HepG2 (cell line): ENCODE results near the gene BOLA2B. TPM values are rescaled to one million over a fixed set of nuclear protein-coding genes. Genes with fewer than 3 reads are reported as not detected.

Experiments
- polyA plus RNA-seq, 8 experiments: library from polyadenylated mRNA; depleted of rRNA in 3 of 8; stranded (reverse) in 7 of 8; unstranded in 1 of 8; fragments of >200 nt; fragmentation: Illumina TruSeq in 4 of 8; extraction: Trizol in 4 of 8; gene quantifications; 2 replicates each; pipeline versions ENCODE4 v1.2.1 to v1.2.3, GENCODE V29; 2011 to 2016; ENCODE audit warnings: low read depth in 4 of 8, missing spikeins in 1 of 8, mixed read lengths in 1 of 8; ENCODE audit not compliant: insufficient read depth in 1 of 8
- small RNA-seq, 3 experiments: library from RNA; depleted of rRNA; stranded (forward); fragments of <200 nt; gene quantifications; one replicate each; pipeline ENCODE3, GENCODE V24; 2012; ENCODE audit warnings: low read depth in 2 of 3, low replicate concordance in 1 of 3; ENCODE audit not compliant: insufficient read length in 3 of 3, insufficient read depth in 2 of 3
- total RNA-seq, 5 experiments: library from RNA; depleted of rRNA; stranded (reverse); fragments of >200 nt; fragmentation: Illumina TruSeq; extraction: Trizol; gene quantifications; 2 replicates each; pipeline ENCODE4 v1.2.3, GENCODE V29; 2016; ENCODE audit warnings: low read depth in 1 of 5

The BOLA2B gene
- total and polyA plus RNA-seq, 2 of the 13 experiments (the other 11 are each of a cell fraction or from before 2014, with no cell fraction given), result 63.8 to 295 TPM

Small RNA genes within 50 kb of the gene (small RNA-seq; reads per million reads assigned to genes)
- 0 reads per million in 3 experiments for gene AC106782.4

Other genes with a start within 250 kb of the BOLA2B start
- gene TMEM219, start 231.6 kb downstream of the BOLA2B start, total RNA-seq (2016; rRNA removed; fragmentation: Illumina TruSeq; extraction: Trizol), result 64.5 and 105 TPM in 2 replicates
- gene TMEM219, start 231.6 kb downstream of the BOLA2B start, polyA plus RNA-seq (2011; rRNA removed), result 115 and 151 TPM in 2 replicates
- 27.6 and 43.2 TPM in 2 replicates for gene TAOK2, start 219.8 kb downstream of the BOLA2B start, total RNA-seq (2016; rRNA removed; fragmentation: Illumina TruSeq; extraction: Trizol)
- 17.4 and 24.8 TPM in 2 replicates for gene TAOK2, start 219.8 kb downstream of the BOLA2B start, polyA plus RNA-seq (2011; rRNA removed)
- 17.2 and 17.3 TPM in 2 replicates for gene HIRIP3, start 198.0 kb downstream of the BOLA2B start, total RNA-seq (2016; rRNA removed; fragmentation: Illumina TruSeq; extraction: Trizol)
- gene HIRIP3, start 198.0 kb downstream of the BOLA2B start, polyA plus RNA-seq (2011; rRNA removed), result 12.6 and 16.3 TPM in 2 replicates
- gene INO80E, start 197.4 kb downstream of the BOLA2B start, total RNA-seq (2016; rRNA removed; fragmentation: Illumina TruSeq; extraction: Trizol), result 39.5 and 45.6 TPM in 2 replicates
- gene INO80E, start 197.4 kb downstream of the BOLA2B start, polyA plus RNA-seq (2011; rRNA removed), result 25.8 and 28.4 TPM in 2 replicates
- 0.15 and 0.21 TPM in 2 replicates for gene DOC2A, start 182.6 kb downstream of the BOLA2B start, total RNA-seq (2016; rRNA removed; fragmentation: Illumina TruSeq; extraction: Trizol)
- gene DOC2A, start 182.6 kb downstream of the BOLA2B start, polyA plus RNA-seq (2011; rRNA removed), result 0.55 and 1.4 TPM in 2 replicates
- not detected in 2 replicates for gene C16orf92, start 170.5 kb downstream of the BOLA2B start, total RNA-seq (2016; rRNA removed; fragmentation: Illumina TruSeq; extraction: Trizol)
- gene C16orf92, start 170.5 kb downstream of the BOLA2B start, polyA plus RNA-seq (2011; rRNA removed), result not detected in 2 replicates
- gene TLCD3B, start 162.4 kb downstream of the BOLA2B start, total RNA-seq (2016; rRNA removed; fragmentation: Illumina TruSeq; extraction: Trizol), result not detected in 2 replicates
- gene TLCD3B, start 162.4 kb downstream of the BOLA2B start, polyA plus RNA-seq (2011; rRNA removed), result 0.24 TPM in 1 of 2 replicates, not detected in the other
- 925 and 999 TPM in 2 replicates for gene ALDOA, start 127.9 kb downstream of the BOLA2B start, total RNA-seq (2016; rRNA removed; fragmentation: Illumina TruSeq; extraction: Trizol)
- 1,884 and 1,912 TPM in 2 replicates for gene ALDOA, start 127.9 kb downstream of the BOLA2B start, polyA plus RNA-seq (2011; rRNA removed)
- gene PPP4C, start 117.7 kb downstream of the BOLA2B start, total RNA-seq (2016; rRNA removed; fragmentation: Illumina TruSeq; extraction: Trizol), result 176 and 177 TPM in 2 replicates
- 220 and 272 TPM in 2 replicates for gene PPP4C, start 117.7 kb downstream of the BOLA2B start, polyA plus RNA-seq (2011; rRNA removed)
- gene TBX6, start 101.7 kb downstream of the BOLA2B start, total RNA-seq (2016; rRNA removed; fragmentation: Illumina TruSeq; extraction: Trizol), result 0.24 TPM in 1 of 2 replicates, not detected in the other
- gene TBX6, start 101.7 kb downstream of the BOLA2B start, polyA plus RNA-seq (2011; rRNA removed), result 0.42 and 0.51 TPM in 2 replicates
- 4.8 and 5.4 TPM in 2 replicates for gene YPEL3, start 97.5 kb downstream of the BOLA2B start, total RNA-seq (2016; rRNA removed; fragmentation: Illumina TruSeq; extraction: Trizol)
- 47.0 and 63.6 TPM in 2 replicates for gene YPEL3, start 97.5 kb downstream of the BOLA2B start, polyA plus RNA-seq (2011; rRNA removed)
- 14.3 and 20.6 TPM in 2 replicates for gene GDPD3, start 80.1 kb downstream of the BOLA2B start, total RNA-seq (2016; rRNA removed; fragmentation: Illumina TruSeq; extraction: Trizol)
- gene GDPD3, start 80.1 kb downstream of the BOLA2B start, polyA plus RNA-seq (2011; rRNA removed), result 18.7 and 21.2 TPM in 2 replicates
- gene MAPK3, start 70.4 kb downstream of the BOLA2B start, total RNA-seq (2016; rRNA removed; fragmentation: Illumina TruSeq; extraction: Trizol), result 27.7 and 32.5 TPM in 2 replicates
- 168 and 206 TPM in 2 replicates for gene MAPK3, start 70.4 kb downstream of the BOLA2B start, polyA plus RNA-seq (2011; rRNA removed)
- 5.4 and 6.5 TPM in 2 replicates for gene CORO1A, start 10.1 kb downstream of the BOLA2B start, total RNA-seq (2016; rRNA removed; fragmentation: Illumina TruSeq; extraction: Trizol)
- 9.5 and 12.9 TPM in 2 replicates for gene CORO1A, start 10.1 kb downstream of the BOLA2B start, polyA plus RNA-seq (2011; rRNA removed)
- gene SLX1A, start 209 bp upstream of the BOLA2B start, total RNA-seq (2016; rRNA removed; fragmentation: Illumina TruSeq; extraction: Trizol), result 13.4 and 37.1 TPM in 2 replicates
- 9.1 and 12.0 TPM in 2 replicates for gene SLX1A, start 209 bp upstream of the BOLA2B start, polyA plus RNA-seq (2011; rRNA removed)
- 20.7 and 28.3 TPM in 2 replicates for gene SULT1A3, start 5.6 kb upstream of the BOLA2B start, total RNA-seq (2016; rRNA removed; fragmentation: Illumina TruSeq; extraction: Trizol)
- gene SULT1A3, start 5.6 kb upstream of the BOLA2B start, polyA plus RNA-seq (2011; rRNA removed), result 15.4 and 21.0 TPM in 2 replicates
- gene NPIPB13, start 54.8 kb upstream of the BOLA2B start, total RNA-seq (2016; rRNA removed; fragmentation: Illumina TruSeq; extraction: Trizol), result 1.00 and 1.3 TPM in 2 replicates
- 2.7 and 4.4 TPM in 2 replicates for gene NPIPB13, start 54.8 kb upstream of the BOLA2B start, polyA plus RNA-seq (2011; rRNA removed)
- 54.6 and 69.9 TPM in 2 replicates for gene CD2BP2, start 161.6 kb upstream of the BOLA2B start, total RNA-seq (2016; rRNA removed; fragmentation: Illumina TruSeq; extraction: Trizol)
- gene CD2BP2, start 161.6 kb upstream of the BOLA2B start, polyA plus RNA-seq (2011; rRNA removed), result 24.9 and 27.3 TPM in 2 replicates
- 20.8 and 24.8 TPM in 2 replicates for gene TBC1D10B, start 176.8 kb upstream of the BOLA2B start, total RNA-seq (2016; rRNA removed; fragmentation: Illumina TruSeq; extraction: Trizol)
- gene TBC1D10B, start 176.8 kb upstream of the BOLA2B start, polyA plus RNA-seq (2011; rRNA removed), result 15.7 and 16.4 TPM in 2 replicates
- gene MYL11, start 181.1 kb upstream of the BOLA2B start, total RNA-seq (2016; rRNA removed; fragmentation: Illumina TruSeq; extraction: Trizol), result not detected in 2 replicates
- not detected in 2 replicates for gene MYL11, start 181.1 kb upstream of the BOLA2B start, polyA plus RNA-seq (2011; rRNA removed)
- 0.18 and 0.27 TPM in 2 replicates for gene SEPTIN1, start 188.9 kb upstream of the BOLA2B start, total RNA-seq (2016; rRNA removed; fragmentation: Illumina TruSeq; extraction: Trizol)
- 0.67 and 0.94 TPM in 2 replicates for gene SEPTIN1, start 188.9 kb upstream of the BOLA2B start, polyA plus RNA-seq (2011; rRNA removed)
- 10.9 and 12.3 TPM in 2 replicates for gene ZNF48, start 201.8 kb upstream of the BOLA2B start, total RNA-seq (2016; rRNA removed; fragmentation: Illumina TruSeq; extraction: Trizol)
- gene ZNF48, start 201.8 kb upstream of the BOLA2B start, polyA plus RNA-seq (2011; rRNA removed), result 9.9 and 11.7 TPM in 2 replicates
- 10.9 and 11.8 TPM in 2 replicates for gene ZNF771, start 213.9 kb upstream of the BOLA2B start, total RNA-seq (2016; rRNA removed; fragmentation: Illumina TruSeq; extraction: Trizol)
- 5.0 and 5.4 TPM in 2 replicates for gene ZNF771, start 213.9 kb upstream of the BOLA2B start, polyA plus RNA-seq (2011; rRNA removed)
- gene DCTPP1, start 236.4 kb upstream of the BOLA2B start, total RNA-seq (2016; rRNA removed; fragmentation: Illumina TruSeq; extraction: Trizol), result 74.4 and 105 TPM in 2 replicates
- gene DCTPP1, start 236.4 kb upstream of the BOLA2B start, polyA plus RNA-seq (2011; rRNA removed), result 52.9 and 54.8 TPM in 2 replicates